Measurements from ENCODE around the gene PCSK9.

GRCh38 chr1:55049271-55049913 lies 10.0 kb downstream of the PCSK9 start:
- TF ChIP-seq POLR2AphosphoS5 (IDR thresholded peaks at IDR 0.05; ENCODE audit: low read depth, low read length) (no peak), CTCF (IDR thresholded peaks at IDR 0.05) (no peak), SIN3A (IDR thresholded peaks at IDR 0.05; ENCODE audit: borderline replicate concordance, insufficient read depth, low read depth, low read length) (no peak), REST (IDR thresholded peaks at IDR 0.05; ENCODE audit: insufficient read depth in 1 of 2, low read depth in 2 of 2, low read length in 1 of 2) (no peak)

Data from Panc1 (cell line).